Germinal center (tissue), 1 donor: ENCODE measurements around the gene ADAR.
"Not testable (repeated sequence)": the region's sequence is repeated elsewhere in the genome, so short reads cannot be mapped to it uniquely, and the experiment has no call there.

Experiments used
- DNase-seq: peaks from one replicate; pipeline ENCODE4 v3.0.0; 2012; ENCODE audit warnings: mixed read lengths, low spot score

The ADAR gene

DNA sequence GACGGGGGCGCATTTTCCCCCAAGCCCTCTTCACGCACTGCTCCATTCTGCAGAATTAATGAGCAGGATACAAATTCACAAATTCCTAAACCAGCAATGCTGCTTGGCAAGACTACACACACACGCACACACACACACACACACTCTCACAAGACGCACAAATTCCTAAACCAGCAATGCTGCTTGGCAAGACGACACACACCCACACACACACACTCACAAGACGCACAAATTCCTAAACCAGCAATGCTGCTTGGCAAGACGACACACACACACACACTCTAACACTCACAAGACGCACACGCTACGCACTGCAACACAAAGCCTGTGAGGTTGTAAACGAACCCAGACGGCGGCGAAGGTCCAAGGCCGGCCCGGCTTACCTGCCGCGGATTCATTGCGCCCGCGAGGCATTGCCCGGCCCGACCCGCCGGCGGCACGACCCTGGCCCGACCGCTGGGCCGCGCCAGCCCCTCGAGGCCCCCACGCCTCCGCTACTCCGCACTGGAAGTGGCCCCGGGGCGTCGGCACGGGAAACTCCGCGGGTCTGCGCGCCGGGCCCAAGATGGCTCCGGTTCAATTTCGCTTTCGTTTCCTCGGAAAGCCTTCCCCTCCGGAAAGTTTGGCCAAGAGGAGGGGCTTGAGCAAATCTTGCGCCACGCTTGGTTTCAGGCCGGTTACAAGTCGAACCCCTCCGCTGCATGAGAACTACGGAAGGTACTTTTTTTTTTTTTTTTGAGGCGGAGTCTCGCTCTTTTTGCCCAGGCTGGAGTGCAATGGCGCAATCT is at the start of gene ADAR:
Gene ADAR, minus strand, starts transcription at position 578 of the 788 bp plus-strand sequence. Its CDS starts 180 bp downstream, at position 398.
- peak; percentile 87 for DNase-seq

- DNase-seq, result no peak
These were observed 49.6 kb upstream of the ADAR start for GRCh38 chr1:154657556-154657955.

- DNase-seq, result no peak
These were observed 44.9 kb upstream of the ADAR start for GRCh38 chr1:154652893-154653292.

- DNase-seq, result not testable (repeated sequence)
These were observed 36.7 kb upstream of the ADAR start for GRCh38 chr1:154644724-154645123.

DNA sequence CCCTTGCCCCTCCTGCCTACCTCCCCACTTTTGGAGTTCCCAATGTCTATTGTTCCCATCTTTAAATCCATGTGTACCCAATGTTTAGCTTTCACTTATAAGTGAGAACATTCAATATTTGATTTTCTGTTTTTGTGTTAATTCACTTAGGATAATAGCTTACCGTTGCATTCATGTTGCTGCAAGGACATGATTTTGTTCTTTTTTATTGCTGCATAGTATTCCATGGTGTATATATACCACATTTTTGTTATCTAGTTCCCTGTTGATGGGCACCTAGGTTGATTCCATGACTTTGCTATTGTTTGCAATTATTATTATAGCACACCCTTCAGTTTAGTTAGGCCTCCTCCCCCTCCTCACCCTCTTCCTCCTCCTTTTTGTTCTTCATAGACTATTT is 33.5 kb upstream of the ADAR start:
- DNase-seq, result no peak

- DNase-seq, result no peak
These were observed 31.9 kb upstream of the ADAR start for GRCh38 chr1:154639876-154640275.

DNA sequence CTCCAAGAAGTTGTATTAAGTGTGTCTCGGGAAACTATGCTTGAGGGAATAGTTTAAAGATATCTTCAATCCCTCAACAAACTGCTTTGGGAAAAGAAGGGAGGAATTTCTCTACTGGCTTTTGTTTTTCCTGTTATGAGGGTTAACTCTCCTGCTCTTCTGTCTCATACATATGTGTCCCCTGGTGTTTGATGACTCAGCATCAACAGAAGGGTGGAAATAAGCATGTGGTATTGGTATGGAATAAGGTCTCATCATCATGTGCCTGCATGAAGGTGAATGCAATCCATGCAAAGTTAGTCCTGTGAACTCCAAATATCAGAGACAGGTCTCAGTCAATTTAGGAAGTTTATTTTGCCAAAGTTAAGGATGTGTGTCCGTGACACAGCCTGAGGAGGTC is 27.2 kb upstream of the ADAR start:
- DNase-seq, result no peak

GRCh38 chr1:154629675-154630073 is 21.7 kb upstream of the ADAR start:
- DNase-seq, result no peak

GRCh38 chr1:154629061-154629674 is 21.2 kb upstream of the ADAR start:
- DNase-seq, result no peak

DNA sequence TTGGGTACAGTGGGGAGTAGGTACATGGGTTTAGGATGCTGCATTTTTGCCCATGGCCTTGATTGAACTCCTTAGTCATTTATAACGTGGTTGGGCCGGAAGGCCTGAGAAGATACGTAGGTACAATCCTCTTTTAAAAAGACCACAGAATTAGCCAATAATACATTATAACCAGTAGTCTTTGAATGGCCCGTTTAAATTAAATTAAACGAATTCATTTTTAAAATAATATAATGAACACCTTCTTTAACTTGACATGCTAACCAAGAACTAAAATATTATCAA is 20.1 kb upstream of the ADAR start:
- DNase-seq, result no peak

DNA sequence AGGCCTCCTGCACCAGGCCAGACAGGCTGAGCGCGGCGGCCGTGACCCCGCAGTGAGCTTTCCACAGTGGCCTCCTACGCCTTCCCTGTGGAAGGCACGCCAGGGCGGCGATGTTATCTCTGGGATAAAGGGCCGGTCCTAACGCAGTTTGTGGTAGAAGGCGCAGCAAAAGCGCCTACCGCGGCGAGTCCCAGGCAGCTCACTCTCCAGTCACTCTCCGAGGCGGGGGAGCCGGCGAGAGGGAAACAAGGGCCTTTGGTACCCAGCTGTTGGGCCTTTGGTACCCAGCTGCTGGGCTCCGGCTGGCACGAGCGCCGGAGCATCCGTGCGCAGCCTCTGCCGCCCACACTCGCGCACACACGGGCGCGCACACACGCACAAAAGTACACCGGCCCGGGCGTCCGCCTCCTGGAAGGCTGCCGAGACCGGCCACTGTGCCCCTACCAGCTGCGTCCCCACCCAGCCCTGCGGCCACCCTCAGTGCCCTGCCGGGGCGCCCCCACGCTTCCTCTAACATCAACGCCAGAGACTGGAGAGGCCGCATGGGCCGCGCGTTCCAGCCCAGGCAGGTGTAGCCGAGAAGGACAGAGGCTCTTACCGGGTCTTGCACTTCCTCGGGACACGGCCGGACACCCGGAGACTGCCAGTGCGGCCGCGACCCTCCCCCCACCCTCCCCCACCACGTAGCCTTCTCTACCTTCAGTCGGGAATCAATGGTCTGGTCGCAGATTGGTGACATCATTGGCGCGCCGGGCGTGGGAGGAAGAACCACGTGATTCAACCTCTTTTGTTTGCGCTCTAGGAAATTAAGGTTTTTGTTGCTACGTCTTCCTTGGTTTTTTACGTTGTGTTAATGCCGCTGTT is 19.5 kb upstream of the ADAR start:
- DNase-seq, result peak; percentile 83

DNA sequence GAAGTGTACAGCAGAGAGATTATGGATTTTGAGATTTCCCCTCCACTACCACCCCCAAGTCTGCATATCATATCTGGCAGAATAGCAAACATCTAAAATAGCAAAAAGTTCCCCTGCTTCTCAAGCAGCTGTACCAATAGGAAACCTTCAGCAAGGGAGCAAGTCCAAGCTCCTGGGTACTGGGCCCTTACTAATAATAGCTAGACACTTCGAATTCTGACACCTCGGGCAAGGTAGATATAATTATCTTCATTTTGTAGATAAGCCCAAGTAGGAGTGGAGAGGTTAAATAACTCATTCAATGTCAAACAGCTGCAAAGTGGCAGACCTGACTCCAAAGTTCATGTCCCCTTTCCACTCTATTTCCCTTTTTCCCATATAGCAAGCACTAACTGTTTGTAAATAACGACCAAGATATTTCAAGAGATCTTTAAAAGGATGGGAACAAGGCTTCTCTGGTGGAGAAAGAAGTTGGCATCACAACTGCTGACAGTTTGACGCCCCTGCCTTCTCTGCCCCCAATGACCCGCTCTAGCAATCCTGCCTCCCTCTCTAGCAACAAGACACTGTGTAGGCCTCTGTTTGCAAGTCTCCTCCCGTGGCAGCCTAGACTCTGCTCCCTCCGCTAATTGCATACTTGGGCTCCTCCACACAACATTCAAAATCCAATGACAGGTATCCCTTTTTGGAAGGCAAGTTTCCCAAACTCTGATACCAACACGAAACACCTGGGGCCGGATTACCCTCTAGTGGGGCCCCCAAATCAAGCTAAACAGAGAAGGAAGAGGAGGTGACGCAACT is 18.7 kb upstream of the ADAR start:
- DNase-seq, result no peak

GRCh38 chr1:154624746-154625643 is 17.0 kb upstream of the ADAR start:
- no peak for DNase-seq

GRCh38 chr1:154623358-154623757 is 15.4 kb upstream of the ADAR start:
- DNase-seq, result no peak

- no peak for DNase-seq
These were observed 14.6 kb upstream of the ADAR start for GRCh38 chr1:154622503-154623039.

DNA sequence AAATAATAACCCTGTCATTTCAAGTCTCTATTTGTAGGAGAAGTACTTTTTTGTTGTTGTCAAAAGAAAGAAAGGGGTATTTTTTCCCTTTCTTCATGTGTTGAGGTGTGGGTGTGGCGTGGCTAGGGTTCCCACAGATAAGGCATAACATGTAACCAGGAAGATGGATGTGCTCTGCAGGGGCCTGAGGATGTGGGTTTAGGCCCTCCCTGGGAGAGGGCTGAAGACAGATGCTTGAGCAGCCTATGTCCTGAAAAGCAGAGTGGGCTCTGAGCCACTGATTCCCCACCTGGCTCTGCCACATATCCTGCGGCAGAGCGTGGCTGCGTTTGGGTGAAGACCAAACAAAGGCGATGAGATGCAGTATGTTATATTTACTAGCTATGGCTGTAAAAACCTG is 13.9 kb upstream of the ADAR start:
- no peak for DNase-seq

GRCh38 chr1:154620751-154621150 is 12.8 kb upstream of the ADAR start:
- DNase-seq, result no peak

DNA sequence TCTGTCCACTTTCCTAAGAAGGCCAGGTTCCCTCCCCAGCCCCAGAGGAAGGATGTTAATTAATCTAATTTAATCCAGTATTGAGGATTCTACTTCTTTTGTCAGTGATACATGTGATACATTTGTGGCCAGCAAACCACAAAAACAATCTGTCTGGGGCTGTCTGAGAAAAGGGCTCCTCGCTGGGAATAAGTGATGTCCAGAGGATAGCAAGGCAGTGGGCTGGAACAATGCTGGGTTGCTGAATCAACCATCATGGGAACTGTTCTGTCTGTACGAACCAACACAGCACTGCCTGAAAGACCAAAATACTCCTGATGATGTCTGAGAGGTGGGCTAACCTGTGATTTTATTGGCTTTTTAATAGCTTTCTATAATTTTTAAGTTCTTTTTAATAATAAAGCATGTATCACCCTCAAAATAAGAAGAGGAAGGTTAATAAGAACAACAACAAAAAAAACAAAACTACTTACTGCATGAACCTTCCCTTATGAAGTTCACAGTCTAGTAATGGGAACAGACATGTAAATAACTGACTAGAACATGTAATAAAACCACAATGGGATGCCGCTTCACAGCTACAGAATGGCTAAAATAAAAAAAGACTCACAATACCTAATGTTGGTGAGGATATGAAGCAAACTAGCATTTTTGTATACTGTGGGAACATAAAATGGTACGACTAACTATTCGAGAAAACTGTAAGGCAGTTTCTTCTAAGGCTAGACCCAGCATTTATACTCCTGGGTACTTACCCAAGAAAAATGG is 11.4 kb upstream of the ADAR start:
- no peak for DNase-seq

DNA sequence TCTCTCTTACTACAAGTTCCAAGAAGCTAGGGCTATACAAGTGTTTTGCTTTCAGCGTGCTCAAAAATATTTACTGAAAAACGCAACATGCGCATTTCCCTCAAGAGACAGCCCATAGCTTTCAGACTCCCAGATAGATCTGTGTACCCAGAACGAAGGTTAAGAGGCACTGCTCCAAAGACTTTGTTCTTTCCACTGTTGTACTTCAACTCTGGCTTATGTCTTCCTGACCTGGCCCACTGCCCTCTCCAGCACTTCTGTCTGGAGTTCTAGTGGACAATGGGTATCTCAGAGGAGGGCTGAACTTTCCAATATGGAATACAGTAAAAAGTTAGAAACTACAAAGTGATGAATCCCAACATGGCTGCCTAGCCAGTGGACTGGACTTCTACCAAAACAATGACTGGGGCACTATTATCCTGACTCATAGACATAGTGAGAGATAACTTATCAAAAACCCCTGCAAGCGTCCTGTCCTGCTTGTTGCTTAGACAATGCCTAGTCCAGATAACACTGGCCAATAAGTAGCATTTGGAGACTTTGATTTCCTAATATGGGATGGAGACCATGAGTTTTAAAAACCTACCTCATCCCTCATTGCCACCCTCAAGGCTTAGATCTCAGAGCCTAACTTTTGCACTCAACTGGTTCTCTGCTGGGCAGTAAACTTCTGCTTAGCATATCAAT is 8.8 kb upstream of the ADAR start:
- no peak for DNase-seq
